GM18870 (cell line): ENCODE results near the gene NTRK1.
"Not testable (repeated sequence)": the region's sequence is repeated elsewhere in the genome, so short reads cannot be mapped to it uniquely, and the experiment has no call there.

Experiments used
- ATAC-seq: cut with Tn5 transposase; IDR thresholded peaks from one replicate; pipeline ENCODE4 v1.9.1; 2021; ENCODE audit warnings: moderate library complexity; ENCODE audit not compliant: unreplicated experiment

NTRK1 gene

GRCh38 chr1:156911577-156912298 is 51.1 kb downstream of the NTRK1 start:
- ATAC-seq = no peak

DNA sequence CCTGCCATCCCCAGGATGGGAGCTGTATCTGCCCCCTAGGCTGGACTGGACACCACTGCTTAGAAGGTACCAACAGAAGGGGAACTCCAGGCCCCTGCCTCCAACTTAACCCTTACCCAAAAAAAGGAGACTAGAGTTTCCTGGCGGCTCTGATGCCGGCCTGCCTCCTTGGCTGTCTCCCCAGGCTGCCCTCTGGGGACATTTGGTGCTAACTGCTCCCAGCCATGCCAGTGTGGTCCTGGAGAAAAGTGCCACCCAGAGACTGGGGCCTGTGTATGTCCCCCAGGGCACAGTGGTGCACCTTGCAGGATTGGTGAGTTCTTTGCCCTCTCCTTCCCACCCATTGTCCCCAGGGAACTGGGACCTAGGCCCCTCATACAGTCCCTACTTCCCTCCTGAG is 51.6 kb downstream of the NTRK1 start:
- ATAC-seq = no peak

GRCh38 chr1:156912861-156913808 is 52.5 kb downstream of the NTRK1 start:
- ATAC-seq = no peak

DNA sequence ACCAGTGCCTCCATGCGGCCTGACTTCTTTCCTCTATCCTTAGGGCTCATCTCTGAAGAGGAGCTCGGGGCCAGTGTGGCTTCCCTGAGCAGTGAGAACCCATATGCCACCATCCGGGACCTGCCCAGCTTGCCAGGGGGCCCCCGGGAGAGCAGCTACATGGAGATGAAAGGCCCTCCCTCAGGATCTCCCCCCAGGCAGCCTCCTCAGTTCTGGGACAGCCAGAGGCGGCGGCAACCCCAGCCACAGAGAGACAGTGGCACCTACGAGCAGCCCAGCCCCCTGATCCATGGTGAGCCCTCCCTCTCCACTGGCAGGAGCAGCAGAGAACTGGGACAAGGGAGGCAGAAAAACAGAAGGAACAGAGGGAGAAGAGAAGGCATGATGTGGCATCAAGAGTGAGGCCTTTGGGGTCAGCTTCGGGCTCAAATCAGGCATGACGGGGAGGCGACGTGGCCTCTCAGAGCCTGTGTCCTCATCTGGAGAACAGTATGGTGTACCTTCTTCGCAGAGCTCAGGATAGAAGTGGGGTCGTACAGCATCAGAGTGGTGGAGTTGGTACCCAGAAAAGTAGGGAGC is 53.2 kb downstream of the NTRK1 start:
- ATAC-seq = no peak

DNA sequence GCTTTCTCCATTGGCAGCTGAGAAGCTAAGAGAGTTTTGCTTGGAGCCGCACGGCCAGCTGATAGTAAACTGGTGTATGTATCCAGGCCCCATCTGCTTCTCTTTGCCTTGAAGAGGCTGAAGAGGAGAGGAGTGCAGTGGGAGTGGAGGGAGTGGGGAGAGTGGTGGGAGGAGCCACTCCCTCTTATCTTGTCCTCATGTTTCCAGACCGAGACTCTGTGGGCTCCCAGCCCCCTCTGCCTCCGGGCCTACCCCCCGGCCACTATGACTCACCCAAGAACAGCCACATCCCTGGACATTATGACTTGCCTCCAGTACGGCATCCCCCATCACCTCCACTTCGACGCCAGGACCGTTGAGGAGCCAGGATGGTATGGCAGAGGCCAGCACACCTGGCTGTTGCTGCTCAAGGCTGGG is 53.8 kb downstream of the NTRK1 start:
- ATAC-seq = no peak

DNA sequence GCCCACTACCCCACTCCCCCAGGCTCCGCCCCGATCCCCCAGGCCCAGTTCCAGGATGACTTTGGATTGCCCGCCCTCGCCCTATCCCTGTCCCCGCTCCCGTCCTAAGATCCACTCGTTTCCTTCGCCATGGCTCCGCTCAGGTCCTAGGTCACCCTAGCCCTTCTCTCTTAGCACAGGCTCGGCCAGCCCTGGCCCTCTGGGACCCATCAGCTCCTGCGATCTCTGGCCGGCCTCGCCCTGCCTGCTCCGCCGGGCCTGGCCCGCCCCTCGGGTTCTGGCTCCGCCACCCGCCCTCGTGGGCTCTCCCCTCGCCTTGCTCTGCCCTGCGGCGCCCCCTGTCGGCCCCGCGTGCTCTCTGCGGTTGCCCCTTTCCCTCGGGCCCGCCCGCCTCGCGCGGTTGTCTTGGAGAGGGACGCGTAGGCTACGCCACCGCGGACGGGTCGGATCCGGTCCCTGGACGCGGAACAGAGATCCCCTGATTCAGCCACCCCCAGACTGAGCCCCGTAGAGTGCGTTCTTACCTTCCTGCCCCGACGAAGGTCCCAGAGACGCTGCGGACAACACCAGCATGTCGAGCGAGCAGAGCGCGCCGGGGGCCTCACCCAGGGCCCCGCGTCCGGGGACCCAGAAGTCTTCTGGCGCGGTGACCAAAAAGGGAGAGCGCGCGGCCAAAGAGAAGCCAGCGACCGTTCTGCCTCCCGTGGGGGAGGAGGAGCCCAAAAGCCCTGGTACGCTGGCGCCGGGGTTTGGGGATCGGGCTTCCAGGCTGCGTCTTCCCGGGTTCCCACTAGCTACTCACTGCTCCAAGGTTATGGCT is 59.8 kb downstream of the NTRK1 start, which contains the start of gene LRRC71:
TSS of gene LRRC71 (plus strand) at position 400 of the 820 bp plus-strand sequence. CDS start at position 572, 172 bp downstream.
- ATAC-seq = no peak

- no peak for ATAC-seq
These were observed 60.4 kb downstream of the NTRK1 start for GRCh38 chr1:156921053-156921529.

DNA sequence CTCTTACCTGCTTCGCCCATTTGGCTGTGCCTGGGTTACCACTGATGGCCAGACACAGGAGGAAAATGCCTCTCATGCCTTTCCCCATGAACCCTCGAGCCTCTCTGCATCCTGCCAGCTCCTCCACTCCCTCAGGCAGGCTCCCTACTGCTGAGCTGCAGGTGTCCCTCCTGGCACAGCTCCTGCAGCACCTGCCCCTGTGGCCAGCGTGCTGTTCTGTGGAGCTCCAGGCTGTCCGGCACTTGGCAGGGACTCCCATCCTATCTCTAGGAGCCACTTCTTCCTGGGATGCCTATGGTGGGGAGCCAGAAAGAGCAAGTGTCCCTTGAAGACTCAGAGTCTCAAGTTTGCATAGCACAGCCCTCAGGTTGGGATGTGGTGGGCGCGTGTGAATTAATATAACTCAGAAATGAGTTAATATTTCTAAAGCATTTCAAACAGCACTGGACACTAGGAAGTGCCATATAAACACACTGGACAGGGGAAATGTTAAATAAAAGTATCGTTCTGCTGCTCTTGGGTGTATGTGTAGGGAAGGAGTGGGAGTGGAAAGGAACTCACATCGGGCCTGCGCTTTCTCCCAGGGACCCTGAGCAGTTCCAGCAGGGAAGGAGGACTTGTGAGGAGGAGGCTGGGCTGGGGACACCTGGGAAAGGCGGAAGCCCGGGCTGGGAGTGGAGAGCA is 62.5 kb downstream of the NTRK1 start:
- no peak for ATAC-seq

DNA sequence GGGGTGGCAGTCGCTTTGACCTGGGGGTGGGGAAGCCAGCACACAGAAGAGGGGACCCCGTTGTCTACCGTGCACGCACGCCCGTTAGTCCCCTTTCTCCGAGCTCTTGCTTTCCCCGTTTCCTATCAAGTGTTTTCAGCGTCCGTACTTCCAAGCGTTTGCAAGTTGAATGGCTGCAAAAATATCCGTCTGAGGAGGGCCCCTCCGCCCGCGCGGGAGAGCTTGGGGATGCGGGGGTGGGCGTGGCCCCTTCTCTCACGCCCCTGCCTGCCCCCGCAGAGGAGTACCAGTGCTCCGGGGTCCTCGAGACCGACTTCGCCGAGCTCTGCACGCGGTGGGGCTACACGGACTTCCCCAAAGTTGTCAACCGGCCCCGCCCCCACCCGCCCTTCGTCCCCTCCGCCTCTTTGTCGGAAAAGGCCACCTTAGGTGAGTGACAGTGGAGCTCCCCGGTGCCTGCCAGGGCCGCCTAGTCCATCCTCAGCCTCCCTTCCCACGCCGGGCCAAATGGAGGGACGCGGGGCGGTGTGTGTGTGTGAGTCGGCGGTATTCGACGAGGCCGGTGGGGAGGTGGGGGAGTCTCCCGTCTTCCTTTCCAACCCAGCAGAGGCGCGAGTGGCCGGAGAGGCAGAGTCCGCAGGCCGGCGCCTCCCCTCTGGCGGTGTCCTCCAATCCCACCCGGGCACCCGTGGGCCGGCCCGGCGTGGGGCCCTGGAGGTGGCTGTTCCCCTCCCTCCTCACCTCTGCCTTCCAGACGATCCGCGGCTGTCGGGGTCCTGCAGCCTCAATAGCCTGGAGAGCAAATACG is 63.2 kb downstream of the NTRK1 start:
- no peak for ATAC-seq

DNA sequence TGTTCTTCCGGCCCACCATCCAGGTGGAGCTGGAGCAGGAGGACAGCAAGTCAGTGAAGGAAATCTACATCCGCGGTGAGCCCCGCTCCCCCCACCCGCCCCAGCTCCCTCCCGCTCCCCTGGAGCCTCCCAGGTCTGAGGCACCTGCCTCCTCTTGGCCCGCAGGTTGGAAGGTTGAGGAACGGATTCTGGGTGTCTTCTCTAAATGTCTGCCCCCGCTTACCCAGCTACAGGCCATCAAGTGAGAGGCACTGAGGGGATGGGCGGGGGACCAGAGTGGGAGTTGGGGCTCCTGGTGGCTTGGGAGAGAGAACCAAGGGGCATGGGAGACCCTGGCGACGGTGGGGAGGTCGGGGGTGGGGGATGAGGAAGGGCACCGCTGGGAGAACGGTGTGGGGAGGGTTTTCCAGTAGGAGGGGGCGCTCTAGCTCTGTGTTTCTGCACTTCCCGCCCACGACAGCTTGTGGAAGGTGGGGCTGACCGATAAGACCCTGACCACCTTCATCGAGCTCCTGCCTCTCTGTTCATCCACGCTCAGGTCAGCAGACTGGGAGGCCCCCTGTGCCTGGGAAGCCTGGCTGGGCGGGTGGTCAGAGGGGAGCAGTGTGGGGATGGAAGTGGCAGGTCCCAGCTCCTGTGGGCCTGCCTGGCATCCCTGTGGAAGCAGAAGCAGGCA is 64.0 kb downstream of the NTRK1 start:
- ATAC-seq = no peak

GRCh38 chr1:156925154-156926010 is 64.7 kb downstream of the NTRK1 start:
- no peak for ATAC-seq

DNA sequence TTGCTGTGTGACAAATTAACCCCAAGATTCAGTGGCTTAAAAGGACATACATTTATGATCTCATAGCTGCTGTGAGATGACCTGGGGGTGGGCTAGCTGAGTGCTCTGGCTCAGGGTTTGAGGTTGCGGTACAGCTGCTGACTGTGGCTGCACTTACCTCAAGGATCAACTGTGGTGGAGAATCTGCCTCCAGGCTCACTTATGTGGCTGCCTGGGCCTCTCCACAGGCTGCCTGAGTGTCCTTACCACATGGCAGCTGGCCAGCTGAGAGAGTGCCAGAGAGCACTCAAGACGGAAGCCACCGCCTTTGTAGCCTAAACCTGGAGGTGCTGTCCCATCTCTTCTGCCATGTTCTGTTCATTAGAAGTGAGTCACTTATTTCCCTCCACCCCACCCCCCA is 65.5 kb downstream of the NTRK1 start:
- ATAC-seq = no peak

DNA sequence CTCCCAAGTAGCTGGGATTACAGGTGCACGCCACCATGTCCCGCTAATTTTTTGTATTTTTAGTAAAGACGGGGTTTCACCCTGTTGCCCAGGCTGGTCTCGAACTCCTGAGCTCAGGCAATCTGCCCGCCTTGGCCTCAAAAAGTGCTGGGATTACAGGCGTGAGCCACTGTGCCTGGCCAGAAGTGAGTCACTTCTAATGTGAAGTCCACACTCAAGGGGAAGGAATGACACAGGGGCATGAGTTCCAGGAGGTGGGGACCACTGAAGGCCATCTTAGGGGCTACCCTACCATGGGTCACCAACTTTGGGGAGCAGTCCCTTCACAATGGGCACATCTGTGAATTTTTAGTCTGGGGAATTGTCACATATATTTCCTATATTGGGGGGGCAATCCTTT is 66.0 kb downstream of the NTRK1 start:
- ATAC-seq = not testable (repeated sequence)

DNA sequence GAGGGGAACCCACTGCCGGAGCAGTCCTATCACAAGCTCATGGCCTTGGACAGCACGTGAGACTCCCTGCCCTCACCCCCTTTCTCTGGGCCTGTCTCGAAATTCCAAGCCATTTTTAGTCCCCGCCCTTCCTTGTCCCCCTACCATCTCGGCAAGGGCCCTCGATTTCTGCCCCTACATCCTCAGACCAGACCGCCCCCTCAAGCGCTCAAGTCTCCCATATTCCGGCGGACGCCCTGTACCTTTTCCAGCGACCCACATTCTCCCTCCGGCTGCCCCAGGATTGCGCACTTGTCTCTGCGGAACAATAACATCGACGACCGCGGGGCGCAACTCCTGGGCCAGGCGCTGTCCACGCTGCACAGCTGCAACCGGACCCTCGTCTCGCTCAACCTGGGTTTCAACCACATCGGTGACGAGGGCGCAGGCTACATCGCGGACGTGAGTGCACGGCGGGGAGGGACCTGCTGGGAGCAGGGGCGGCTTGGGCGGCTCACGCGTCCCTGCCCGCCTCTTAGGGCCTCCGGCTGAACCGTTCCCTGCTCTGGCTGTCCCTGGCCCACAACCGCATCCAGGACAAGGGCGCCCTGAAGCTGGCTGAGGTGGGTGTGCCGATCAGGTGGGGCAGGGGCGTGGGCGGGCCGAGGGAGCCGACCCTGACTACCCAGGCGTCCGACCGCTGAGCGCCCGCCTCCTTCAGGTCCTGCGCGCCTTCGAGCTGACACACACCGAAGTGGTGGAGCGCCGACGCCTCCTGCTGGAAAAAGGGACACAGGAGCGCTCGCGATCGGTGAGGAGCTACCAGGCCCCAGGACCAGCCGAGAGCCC is 66.8 kb downstream of the NTRK1 start:
- ATAC-seq = no peak

- ATAC-seq = no peak
These were observed 67.5 kb downstream of the NTRK1 start for GRCh38 chr1:156928043-156928602.

- ATAC-seq = no peak
These were observed 69.1 kb downstream of the NTRK1 start for GRCh38 chr1:156929596-156930238.
